Endodermal cell (in vitro differentiated cells): ENCODE data around the gene DNAH8. TPM values are rescaled to one million over a fixed set of nuclear protein-coding genes. Genes with fewer than 3 reads are reported as not detected.

Source experiments
- DNase-seq: peaks from one replicate; pipeline ENCODE4 v3.0.0-alpha.2; 2017
- H3K27ac ChIP-seq: 2 replicates; pipeline ENCODE4 v1.5.1; 2013; ENCODE audit warnings: mild to moderate bottlenecking, low read depth, low read length, moderate library complexity
- H3K27me3 ChIP-seq: 2 replicates; pipeline ENCODE4 v1.6.1; 2013; ENCODE audit warnings: mild to moderate bottlenecking, low read length, moderate library complexity; ENCODE audit not compliant: insufficient read depth, control insufficient read depth, poor library complexity, severe bottlenecking
- H3K36me3 ChIP-seq: 2 replicates; pipeline ENCODE4 v1.7.0; 2013; ENCODE audit warnings: mild to moderate bottlenecking, low read length, moderate library complexity; ENCODE audit not compliant: control insufficient read depth, insufficient read depth
- H3K4me1 ChIP-seq: one replicate; pipeline ENCODE4 v1.7.0; 2013; ENCODE audit warnings: low read length; ENCODE audit not compliant: control insufficient read depth, insufficient read depth
- H3K4me3 ChIP-seq: 2 replicates; pipeline ENCODE4 v1.5.1; 2013; ENCODE audit warnings: mild to moderate bottlenecking, low read length, moderate library complexity
- H3K9ac ChIP-seq: 2 replicates; pipeline ENCODE4 v1.6.1; 2013; ENCODE audit warnings: mild to moderate bottlenecking, low read length, moderate library complexity; ENCODE audit not compliant: poor library complexity, severe bottlenecking; ENCODE audit errors: extremely low read depth
- H3K9me3 ChIP-seq: 2 replicates; pipeline ENCODE4 v1.6.1; 2013; ENCODE audit warnings: mild to moderate bottlenecking, low read length, moderate library complexity; ENCODE audit not compliant: control insufficient read depth
- H3K27ac Mint-ChIP-seq: 2 replicates; pipeline ENCODE4 v1.8.0; 2020; ENCODE audit warnings: mixed read lengths
- H3K27me3 Mint-ChIP-seq: 2 replicates; pipeline ENCODE4 v1.8.0; 2021; ENCODE audit warnings: mild to moderate bottlenecking, mixed read lengths; ENCODE audit not compliant: insufficient read depth
- H3K36me3 Mint-ChIP-seq: 2 replicates; pipeline ENCODE4 v1.8.0; 2020; ENCODE audit warnings: low read depth, mixed read lengths
- H3K4me1 Mint-ChIP-seq: 2 replicates; pipeline ENCODE4 v1.8.0; 2020; ENCODE audit warnings: mixed read lengths
- H3K4me3 Mint-ChIP-seq: 2 replicates; pipeline ENCODE4 v1.8.0; 2020; ENCODE audit warnings: mild to moderate bottlenecking, moderate library complexity, mixed read lengths
- H3K9me3 Mint-ChIP-seq: 2 replicates; pipeline ENCODE4 v1.8.0; 2020; ENCODE audit warnings: mild to moderate bottlenecking, mixed read lengths
- CTCF ChIP-seq: fragments of 200-600 bp; sonication (generic); conservative IDR thresholded peaks from 2 replicates; pipeline ENCODE4 v1.5.0; 2021; ENCODE audit warnings: antibody characterized with exemption, mild to moderate bottlenecking
- WGBS, 2 experiments: methylation state at CpG; one replicate each; pipeline versions ENCODE4 v1.1.5 to v1.1.7; 2013; ENCODE audit warnings: missing lambda C conversion rate in 2 of 2, mixed read lengths in 1 of 2; ENCODE audit not compliant: insufficient coverage in 1 of 2, insufficient read length in 1 of 2; 5-methylcytosine and 5-hydroxymethylcytosine counted together
- total RNA-seq, 2 donors: library from RNA; stranded (reverse); fragmentation: NEBNext Ultra II Directional in 1 of 2; extraction: Animal tissue kit (Norgen Biotek cat#: 25700) in 1 of 2; gene quantifications; 2 replicates in 1 of 2; 3 replicates in 1 of 2; pipeline ENCODE4 v1.2.1, GENCODE V29; 2021

DNAH8 gene
- total RNA-seq, 2 donors from 2014 or later: not detected

DNA sequence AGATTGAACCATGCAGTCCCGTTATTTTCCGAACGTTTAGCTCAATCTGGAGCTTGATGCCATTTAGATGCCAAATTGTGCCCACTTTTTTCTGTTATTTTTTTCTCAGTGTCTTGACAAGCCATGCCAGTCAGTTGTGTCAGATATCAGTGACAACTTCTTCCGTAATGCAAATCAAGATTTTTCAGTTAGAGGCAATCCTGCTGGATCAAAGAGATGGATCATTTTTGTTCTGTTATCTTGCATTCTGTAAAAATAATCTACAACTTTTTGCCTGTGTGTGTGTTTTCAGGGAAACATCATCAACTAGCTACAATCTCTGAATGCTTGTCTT is 302.4 kb downstream of the DNAH8 start:
- H3K27ac Mint-ChIP-seq: no peak overlapping the region
- H3K4me3 Mint-ChIP-seq: no peak overlapping the region
- H3K27ac ChIP-seq: no peak overlapping the region
- no peaks in the 10 kb centered on the region for H3K36me3 Mint-ChIP-seq
- no peak for TF ChIP-seq CTCF
- no peaks in the 10 kb centered on the region for H3K36me3 ChIP-seq
- peaks cover 20% of the 10 kb centered on the region for H3K27me3 Mint-ChIP-seq
- H3K4me1 ChIP-seq: no peaks in the 10 kb centered on the region
- H3K27me3 ChIP-seq: no peaks in the 10 kb centered on the region
- no peak overlapping the region for H3K4me3 ChIP-seq
- no peaks in the 10 kb centered on the region for H3K4me1 Mint-ChIP-seq
- H3K9ac ChIP-seq: no peak overlapping the region
- 69 to 75% methylated on average over 4 of the region's 4 CpGs for WGBS, 2 experiments
- H3K9me3 Mint-ChIP-seq: peaks cover 2% of the 10 kb centered on the region
- DNase-seq: no peak
- H3K9me3 ChIP-seq: no peaks in the 10 kb centered on the region

DNA sequence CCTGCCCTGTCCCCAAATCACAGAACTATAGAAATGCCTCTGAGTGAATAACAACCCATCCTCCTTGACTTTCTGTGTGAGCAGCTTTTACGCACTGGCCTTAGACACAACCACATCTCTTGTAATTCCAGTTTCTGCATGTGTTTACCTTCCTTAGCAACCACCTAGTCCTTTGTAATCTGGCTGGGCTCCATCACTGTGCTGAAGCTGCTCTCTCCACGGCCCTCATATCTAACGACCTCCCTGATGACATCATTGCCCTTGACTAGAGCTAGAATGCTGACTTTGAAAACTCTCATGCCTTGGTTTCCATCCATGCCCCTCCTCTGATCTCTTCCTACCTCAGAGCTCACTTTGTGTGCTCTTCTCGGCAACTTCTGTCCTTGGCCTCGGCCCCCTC is 303.0 kb downstream of the DNAH8 start:
- no peaks in the 10 kb centered on the region for H3K9me3 ChIP-seq
- H3K4me1 ChIP-seq: no peaks in the 10 kb centered on the region
- Mint-ChIP-seq H3K27me3 (peaks cover 18% of the 10 kb centered on the region), H3K36me3 (no peaks in the 10 kb centered on the region), H3K4me1 (no peaks in the 10 kb centered on the region), H3K4me3 (no peak overlapping the region), H3K27ac (no peak overlapping the region), H3K9me3 (peaks cover 2% of the 10 kb centered on the region)
- no peak for DNase-seq
- no peaks in the 10 kb centered on the region for H3K36me3 ChIP-seq
- no peaks in the 10 kb centered on the region for H3K27me3 ChIP-seq
- 91 to 92% methylated on average over 4 to 5 of the region's 5 CpGs for WGBS, 2 experiments
- no peak overlapping the region for H3K9ac ChIP-seq
- H3K4me3 ChIP-seq: no peak overlapping the region
- no peak overlapping the region for H3K27ac ChIP-seq
- no peak for TF ChIP-seq CTCF

GRCh38 chr6:39020136-39020535 is 305.0 kb downstream of the DNAH8 start:
- no peak overlapping the region for H3K27ac ChIP-seq
- no peak overlapping the region for H3K4me3 ChIP-seq
- H3K27me3 Mint-ChIP-seq: peaks cover 7% of the 10 kb centered on the region
- no peak overlapping the region for H3K9ac ChIP-seq
- no peak overlapping the region for H3K4me3 Mint-ChIP-seq
- H3K36me3 ChIP-seq: no peaks in the 10 kb centered on the region
- WGBS, 2 experiments: 77 to 95% methylated on average over 2 of the region's 2 CpGs
- no peaks in the 10 kb centered on the region for H3K4me1 ChIP-seq
- no peak overlapping the region for H3K27ac Mint-ChIP-seq
- H3K9me3 ChIP-seq: no peaks in the 10 kb centered on the region
- TF ChIP-seq CTCF: no peak
- no peaks in the 10 kb centered on the region for H3K4me1 Mint-ChIP-seq
- no peak for DNase-seq
- no peaks in the 10 kb centered on the region for H3K27me3 ChIP-seq
- H3K36me3 Mint-ChIP-seq: no peaks in the 10 kb centered on the region
- peaks cover 2% of the 10 kb centered on the region for H3K9me3 Mint-ChIP-seq
